Neural progenitor cell (in vitro differentiated cells): ENCODE measurements around the gene ZMIZ1. TPM values are rescaled to one million over a fixed set of nuclear protein-coding genes. Genes with fewer than 3 reads are reported as not detected.

Experiments
- DNase-seq: peaks from one replicate; pipeline ENCODE4 v3.0.0-alpha.2; 2016; ENCODE audit warnings: low spot score
- H2AFZ ChIP-seq: fragments of 200-600 bp; sonication (generic); replicated peaks from 2 replicates; pipeline ENCODE4 v1.6.1; 2016; ENCODE audit warnings: antibody characterized with exemption
- H3F3A ChIP-seq: fragments of 200-600 bp; sonication (generic); 2 replicates; pipeline ENCODE4 v1.6.1; 2016; ENCODE audit warnings: antibody characterized with exemption, low read depth
- H3K27ac ChIP-seq: fragments of 200-600 bp; sonication (generic); 2 replicates; pipeline ENCODE4 v1.5.1; 2016; ENCODE audit warnings: mild to moderate bottlenecking
- H3K27me3 ChIP-seq: fragments of 200-600 bp; sonication (generic); 2 replicates; pipeline ENCODE4 v1.6.1; 2016; ENCODE audit warnings: mild to moderate bottlenecking, moderate library complexity
- H3K36me3 ChIP-seq: fragments of 200-600 bp; sonication (generic); 2 replicates; pipeline ENCODE4 v1.5.1; 2016
- H3K4me1 ChIP-seq: fragments of 200-600 bp; sonication (generic); 2 replicates; pipeline ENCODE4 v1.6.1; 2016; ENCODE audit warnings: mixed run types
- H3K4me2 ChIP-seq: fragments of 200-600 bp; sonication (generic); 2 replicates; pipeline ENCODE4 v1.6.1; 2016
- H3K4me3 ChIP-seq: fragments of 200-600 bp; sonication (generic); 2 replicates; pipeline ENCODE4 v1.5.1; 2016
- H3K79me2 ChIP-seq: fragments of 200-600 bp; sonication (generic); 2 replicates; pipeline ENCODE4 v1.6.1; 2016; ENCODE audit warnings: low read depth
- H3K9ac ChIP-seq: fragments of 200-600 bp; sonication (generic); 2 replicates; pipeline ENCODE4 v1.6.1; 2016
- H3K9me3 ChIP-seq: fragments of 200-600 bp; sonication (generic); 2 replicates; pipeline ENCODE4 v1.5.1; 2016; ENCODE audit warnings: low read depth
- H4K20me1 ChIP-seq: fragments of 200-600 bp; sonication (generic); 2 replicates; pipeline ENCODE4 v1.6.1; 2016; ENCODE audit warnings: low read depth
- H3K27ac Mint-ChIP-seq: 3 replicates; pipeline ENCODE4 v1.8.0; 2021; ENCODE audit warnings: mixed read lengths
- H3K27me3 Mint-ChIP-seq: 2 replicates; pipeline ENCODE4 v1.8.0; 2022; ENCODE audit warnings: low read depth, mild to moderate bottlenecking, inconsistent platforms, moderate library complexity, mixed read lengths; ENCODE audit not compliant: insufficient read depth
- H3K36me3 Mint-ChIP-seq: 3 replicates; pipeline ENCODE4 v1.8.0; 2021; ENCODE audit warnings: mixed read lengths
- H3K4me1 Mint-ChIP-seq: 3 replicates; pipeline ENCODE4 v1.8.0; 2021; ENCODE audit warnings: mixed read lengths
- H3K4me3 Mint-ChIP-seq: 3 replicates; pipeline ENCODE4 v1.8.0; 2021; ENCODE audit warnings: mild to moderate bottlenecking, moderate library complexity, mixed read lengths
- H3K9me3 Mint-ChIP-seq: 3 replicates; pipeline ENCODE4 v1.8.0; 2020; ENCODE audit warnings: mixed read lengths
- EZH2 ChIP-seq: fragments of 200-600 bp; sonication (generic); IDR thresholded peaks from 2 replicates; pipeline ENCODE4 v1.6.1; 2017; ENCODE audit warnings: antibody characterized with exemption, mild to moderate bottlenecking, moderate library complexity
- EZH2phosphoT487 ChIP-seq: fragments of 200-600 bp; sonication (generic); IDR thresholded peaks from 2 replicates; pipeline ENCODE4 v1.6.1; 2017; ENCODE audit warnings: antibody characterized with exemption
- total RNA-seq: library from RNA; depleted of rRNA; stranded (reverse); fragments of >200 nt; gene quantifications from 2 replicates; pipeline ENCODE4 v1.2.3, GENCODE V29; 2015; ENCODE audit warnings: low replicate concordance
- TF ChIP-seq, protein P1 (sequence below): fragments of 200-600 bp; sonication (generic); IDR thresholded peaks from 2 replicates; pipeline ENCODE4 v1.5.1; 2017; ENCODE audit warnings: antibody characterized with exemption, mild to moderate bottlenecking

The ZMIZ1 gene
- total RNA-seq, 1 donor from 2014 or later = 5.8 TPM

DNA sequence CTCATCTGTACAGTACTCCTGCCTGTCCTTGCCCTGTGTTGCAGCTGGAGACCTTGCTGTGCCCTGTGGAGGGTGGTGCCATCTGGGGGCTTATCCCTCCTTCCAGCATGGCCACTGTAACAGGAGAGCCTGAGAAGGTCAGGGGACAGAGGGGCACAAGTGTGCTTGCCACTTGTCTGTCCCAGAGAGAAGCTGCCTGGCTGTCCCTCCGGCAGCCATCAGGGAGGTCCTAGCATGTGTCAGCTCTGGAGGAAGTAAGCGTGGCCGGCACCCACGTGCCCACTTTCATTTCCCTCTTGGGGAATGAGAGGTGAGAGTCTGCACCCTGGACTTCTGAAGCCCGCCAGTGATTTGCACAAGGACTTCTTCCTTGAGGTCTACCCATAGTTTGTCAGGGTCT is 181.5 kb downstream of the ZMIZ1 start:
- Histone ChIP-seq H3K4me1 (peaks cover 8% of the 10 kb centered on the region), H3F3A (no peaks in the 10 kb centered on the region), H2AFZ (no peak overlapping the region), H3K27me3 (no peaks in the 10 kb centered on the region), H3K36me3 (no peaks in the 10 kb centered on the region), H3K9me3 (no peaks in the 10 kb centered on the region), H4K20me1 (peaks cover 100% of the 10 kb centered on the region), H3K4me2 (no peak overlapping the region), H3K79me2 (peaks cover 50% of the 10 kb centered on the region), H3K4me3 (no peak overlapping the region), H3K9ac (no peak overlapping the region), H3K27ac (no peak overlapping the region)
- no peak overlapping the region for H3K4me3 Mint-ChIP-seq
- DNase-seq = no peak
- H3K4me1 Mint-ChIP-seq = peaks cover 24% of the 10 kb centered on the region
- H3K27ac Mint-ChIP-seq = no peak overlapping the region
- H3K9me3 Mint-ChIP-seq = no peaks in the 10 kb centered on the region
- H3K27me3 Mint-ChIP-seq = no peaks in the 10 kb centered on the region
- H3K36me3 Mint-ChIP-seq = peaks cover 3% of the 10 kb centered on the region
- TF ChIP-seq EZH2phosphoT487 (no peak), EZH2 (no peak)
- TF ChIP-seq, protein P1, sequence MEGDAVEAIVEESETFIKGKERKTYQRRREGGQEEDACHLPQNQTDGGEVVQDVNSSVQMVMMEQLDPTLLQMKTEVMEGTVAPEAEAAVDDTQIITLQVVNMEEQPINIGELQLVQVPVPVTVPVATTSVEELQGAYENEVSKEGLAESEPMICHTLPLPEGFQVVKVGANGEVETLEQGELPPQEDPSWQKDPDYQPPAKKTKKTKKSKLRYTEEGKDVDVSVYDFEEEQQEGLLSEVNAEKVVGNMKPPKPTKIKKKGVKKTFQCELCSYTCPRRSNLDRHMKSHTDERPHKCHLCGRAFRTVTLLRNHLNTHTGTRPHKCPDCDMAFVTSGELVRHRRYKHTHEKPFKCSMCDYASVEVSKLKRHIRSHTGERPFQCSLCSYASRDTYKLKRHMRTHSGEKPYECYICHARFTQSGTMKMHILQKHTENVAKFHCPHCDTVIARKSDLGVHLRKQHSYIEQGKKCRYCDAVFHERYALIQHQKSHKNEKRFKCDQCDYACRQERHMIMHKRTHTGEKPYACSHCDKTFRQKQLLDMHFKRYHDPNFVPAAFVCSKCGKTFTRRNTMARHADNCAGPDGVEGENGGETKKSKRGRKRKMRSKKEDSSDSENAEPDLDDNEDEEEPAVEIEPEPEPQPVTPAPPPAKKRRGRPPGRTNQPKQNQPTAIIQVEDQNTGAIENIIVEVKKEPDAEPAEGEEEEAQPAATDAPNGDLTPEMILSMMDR = no peak

DNA sequence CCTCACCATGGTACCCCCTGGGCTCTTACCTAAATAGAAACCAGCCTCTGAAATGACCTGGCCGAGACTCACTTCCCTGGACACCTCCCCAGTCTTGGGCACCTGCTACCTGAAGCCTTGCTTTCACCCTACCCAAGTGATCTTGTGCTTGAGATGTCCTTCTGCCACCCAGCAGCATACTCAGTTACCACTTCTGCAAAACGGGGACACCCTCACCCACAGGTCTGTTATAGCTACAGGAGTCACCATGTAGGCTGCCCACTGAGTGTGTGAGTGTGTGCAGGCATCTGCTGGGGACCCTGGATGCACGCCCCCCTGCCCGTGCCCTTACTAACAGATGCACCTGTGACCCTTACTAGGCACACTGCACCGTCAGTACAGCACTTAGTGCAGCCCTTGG is 183.7 kb downstream of the ZMIZ1 start:
- H4K20me1 ChIP-seq = peaks cover 100% of the 10 kb centered on the region
- H3K27me3 ChIP-seq = no peaks in the 10 kb centered on the region
- DNase-seq = no peak
- H3K9ac ChIP-seq = no peak overlapping the region
- H3K4me2 ChIP-seq = no peak overlapping the region
- H3K9me3 ChIP-seq = no peaks in the 10 kb centered on the region
- Mint-ChIP-seq H3K9me3 (no peaks in the 10 kb centered on the region), H3K4me3 (no peak overlapping the region), H3K4me1 (peaks cover 23% of the 10 kb centered on the region), H3K36me3 (peaks cover 10% of the 10 kb centered on the region), H3K27ac (no peak overlapping the region), H3K27me3 (no peaks in the 10 kb centered on the region)
- no peak overlapping the region for H3K4me3 ChIP-seq
- TF ChIP-seq EZH2 (no peak), EZH2phosphoT487 (no peak)
- TF ChIP-seq, protein P1 = no peak
- no peaks in the 10 kb centered on the region for H3K36me3 ChIP-seq
- peaks cover 28% of the 10 kb centered on the region for H3K79me2 ChIP-seq
- H3K4me1 ChIP-seq = peaks cover 8% of the 10 kb centered on the region
- no peak overlapping the region for H3K27ac ChIP-seq
- no peak overlapping the region for H2AFZ ChIP-seq
- H3F3A ChIP-seq = no peaks in the 10 kb centered on the region

DNA sequence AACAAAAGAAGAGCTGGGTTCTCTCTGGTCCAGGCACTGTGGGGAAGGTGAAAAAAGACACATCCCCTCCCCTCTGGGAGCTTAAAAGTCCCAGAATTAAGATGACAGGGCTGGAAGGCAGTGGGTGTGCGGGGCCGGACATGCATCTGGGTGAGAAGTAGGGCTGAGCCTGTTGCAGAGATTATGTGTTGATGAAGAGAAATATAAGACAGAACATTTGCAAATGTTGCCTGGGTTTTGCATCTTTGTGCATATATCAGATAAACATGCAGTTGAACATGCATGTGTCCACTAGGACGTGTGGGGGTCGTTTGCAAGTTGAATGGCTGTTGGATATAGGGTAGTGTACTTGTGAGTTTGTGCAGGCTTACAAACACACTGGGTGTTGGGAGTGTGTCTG is 184.2 kb downstream of the ZMIZ1 start:
- H3K27ac ChIP-seq = no peak overlapping the region
- Mint-ChIP-seq H3K36me3 (peaks cover 12% of the 10 kb centered on the region), H3K4me3 (no peak overlapping the region), H3K27ac (no peak overlapping the region), H3K4me1 (peaks cover 22% of the 10 kb centered on the region), H3K9me3 (no peaks in the 10 kb centered on the region), H3K27me3 (no peaks in the 10 kb centered on the region)
- H3K9ac ChIP-seq = no peak overlapping the region
- no peak overlapping the region for H2AFZ ChIP-seq
- H3K4me2 ChIP-seq = no peak overlapping the region
- H3K79me2 ChIP-seq = peaks cover 23% of the 10 kb centered on the region
- H3K4me1 ChIP-seq = peaks cover 8% of the 10 kb centered on the region
- H3K4me3 ChIP-seq = no peak overlapping the region
- H3F3A ChIP-seq = no peaks in the 10 kb centered on the region
- H3K27me3 ChIP-seq = no peaks in the 10 kb centered on the region
- no peaks in the 10 kb centered on the region for H3K36me3 ChIP-seq
- peaks cover 99% of the 10 kb centered on the region for H4K20me1 ChIP-seq
- H3K9me3 ChIP-seq = no peaks in the 10 kb centered on the region
- no peak for TF ChIP-seq EZH2
- no peak for TF ChIP-seq EZH2phosphoT487
- TF ChIP-seq, protein P1 = no peak
- no peak for DNase-seq
